Measurements from ENCODE around the gene RASA2. TPM values are rescaled to one million over a fixed set of nuclear protein-coding genes. Genes with fewer than 3 reads are reported as not detected.

RASA2 gene
- total RNA-seq, 2 experiments from 2014 or later: 34.7 to 35.0 TPM

GRCh38 chr3:141594357-141594756, 107.5 kb downstream of the RASA2 start:
- Mint-ChIP-seq H3K9me3 (peaks cover 3% of the 10 kb centered on the region), H3K36me3 (peaks cover 62% of the 10 kb centered on the region), H3K27ac (no peak overlapping the region), H3K27me3 (no peaks in the 10 kb centered on the region), H3K4me3 (no peak overlapping the region), H3K4me1 (ENCODE audit: low read depth) (no peaks in the 10 kb centered on the region)
- intact Hi-C loops (cut with micrococcal nuclease): no loop called here
- ChIA-PET CTCF (interaction anchor here (1.4 kb wide), 1 partner anchor 319 kb away, joined by 3 read pairs; no protein-coding TSS in a partner anchor), POLR2A (interaction anchor here (0.7 kb wide), 1 partner anchor 17 kb away, joined by 3 read pairs; no protein-coding TSS in a partner anchor)
- DNase-seq: no peak

GRCh38 chr3:141597931-141598330, 111.1 kb downstream of the RASA2 start:
- no peak for DNase-seq
- POLR2A ChIA-PET: no interaction called here
- CTCF ChIA-PET: interaction anchor here (0.8 kb wide), 1 partner anchor 671 kb away, joined by 3 read pairs; no protein-coding TSS in a partner anchor
- no peak overlapping the region for H3K4me3 Mint-ChIP-seq
- H3K36me3 Mint-ChIP-seq: peaks cover 64% of the 10 kb centered on the region
- no peaks in the 10 kb centered on the region for H3K27me3 Mint-ChIP-seq
- peaks cover 17% of the 10 kb centered on the region for H3K9me3 Mint-ChIP-seq
- intact Hi-C loops (cut with micrococcal nuclease): no loop called here
- H3K4me1 Mint-ChIP-seq (ENCODE audit: low read depth): peaks cover 3% of the 10 kb centered on the region
- H3K27ac Mint-ChIP-seq: no peak overlapping the region

- ChIA-PET POLR2A (no interaction called here), CTCF (interaction anchor here (1.5 kb wide), 1 partner anchor 140 kb away, joined by 5 read pairs; no protein-coding TSS in a partner anchor)
- DNase-seq: no peak
- no peak overlapping the region for H3K4me3 Mint-ChIP-seq
- H3K4me1 Mint-ChIP-seq (ENCODE audit: low read depth): peaks cover 6% of the 10 kb centered on the region
- peaks cover 48% of the 10 kb centered on the region for H3K36me3 Mint-ChIP-seq
- no peak overlapping the region for H3K27ac Mint-ChIP-seq
- intact Hi-C loops (cut with micrococcal nuclease): no loop called here
- H3K27me3 Mint-ChIP-seq: no peaks in the 10 kb centered on the region
- H3K9me3 Mint-ChIP-seq: peaks cover 17% of the 10 kb centered on the region
These were observed 113.5 kb downstream of the RASA2 start for GRCh38 chr3:141600331-141600730.

GRCh38 chr3:141602706-141603105, 115.9 kb downstream of the RASA2 start:
- H3K27me3 Mint-ChIP-seq: no peaks in the 10 kb centered on the region
- H3K36me3 Mint-ChIP-seq: peaks cover 36% of the 10 kb centered on the region
- peaks cover 6% of the 10 kb centered on the region for H3K4me1 Mint-ChIP-seq (ENCODE audit: low read depth)
- CTCF ChIA-PET: interaction anchor here (1.0 to 1.8 kb wide), 2 partner anchors 136 to 142 kb away, joined by 3 read pairs; partner anchors contain the start of gene RNF7
- no peak overlapping the region for H3K4me3 Mint-ChIP-seq
- intact Hi-C loops (cut with micrococcal nuclease): no loop called here
- no peak overlapping the region for H3K27ac Mint-ChIP-seq
- POLR2A ChIA-PET: no interaction called here
- DNase-seq: no peak
- H3K9me3 Mint-ChIP-seq: peaks cover 17% of the 10 kb centered on the region

- peaks cover 6% of the 10 kb centered on the region for H3K4me1 Mint-ChIP-seq (ENCODE audit: low read depth)
- intact Hi-C loops (cut with micrococcal nuclease): no loop called here
- ChIA-PET CTCF (interaction anchor here (1.8 kb wide), 1 partner anchor 143 kb away, joined by 3 read pairs; no protein-coding TSS in a partner anchor), POLR2A (no interaction called here)
- peaks cover 41% of the 10 kb centered on the region for H3K36me3 Mint-ChIP-seq
- H3K27ac Mint-ChIP-seq: no peak overlapping the region
- H3K27me3 Mint-ChIP-seq: no peaks in the 10 kb centered on the region
- H3K9me3 Mint-ChIP-seq: peaks cover 17% of the 10 kb centered on the region
- H3K4me3 Mint-ChIP-seq: no peak overlapping the region
- no peak for DNase-seq
These were observed 116.7 kb downstream of the RASA2 start for GRCh38 chr3:141603473-141604035.

- no peak for DNase-seq
- ChIA-PET POLR2A (no interaction called here), CTCF (interaction anchor here (1.8 kb wide), 1 partner anchor 39 kb away, joined by 7 read pairs; no protein-coding TSS in a partner anchor)
- peaks cover 31% of the 10 kb centered on the region for H3K36me3 Mint-ChIP-seq
- intact Hi-C loops (cut with micrococcal nuclease): no loop called here
- H3K27ac Mint-ChIP-seq: no peak overlapping the region
- H3K4me1 Mint-ChIP-seq (ENCODE audit: low read depth): peaks cover 6% of the 10 kb centered on the region
- H3K27me3 Mint-ChIP-seq: no peaks in the 10 kb centered on the region
- H3K9me3 Mint-ChIP-seq: peaks cover under 1% of the 10 kb centered on the region
- no peak overlapping the region for H3K4me3 Mint-ChIP-seq
These were observed 119.1 kb downstream of the RASA2 start for GRCh38 chr3:141605883-141606282.

GRCh38 chr3:141608438-141608837, 121.6 kb downstream of the RASA2 start:
- peaks cover 3% of the 10 kb centered on the region for H3K4me1 Mint-ChIP-seq (ENCODE audit: low read depth)
- H3K4me3 Mint-ChIP-seq: no peak overlapping the region
- no peaks in the 10 kb centered on the region for H3K9me3 Mint-ChIP-seq
- no peak overlapping the region for H3K27ac Mint-ChIP-seq
- no peaks in the 10 kb centered on the region for H3K27me3 Mint-ChIP-seq
- ChIA-PET CTCF (interaction anchor here (0.9 kb wide), 1 partner anchor 305 kb away, joined by 4 read pairs; no protein-coding TSS in a partner anchor), POLR2A (no interaction called here)
- DNase-seq: no peak
- intact Hi-C loops (cut with micrococcal nuclease): no loop called here
- peaks cover 26% of the 10 kb centered on the region for H3K36me3 Mint-ChIP-seq

- H3K36me3 Mint-ChIP-seq: peaks cover 24% of the 10 kb centered on the region
- POLR2A ChIA-PET: no interaction called here
- no peak for DNase-seq
- CTCF ChIA-PET: interaction anchor here (0.8 to 2.0 kb wide), 3 partner anchors 11 to 169 kb away, joined by 3 to 4 read pairs (median 3); no protein-coding TSS in a partner anchor
- intact Hi-C loops (cut with micrococcal nuclease): loop anchor here (10.0 kb wide), 1 partner anchor 74 kb away; no protein-coding TSS in a partner anchor
- no peaks in the 10 kb centered on the region for H3K9me3 Mint-ChIP-seq
- no peaks in the 10 kb centered on the region for H3K4me1 Mint-ChIP-seq (ENCODE audit: low read depth)
- H3K4me3 Mint-ChIP-seq: no peak overlapping the region
- H3K27ac Mint-ChIP-seq: no peak overlapping the region
- H3K27me3 Mint-ChIP-seq: no peaks in the 10 kb centered on the region
These were observed 124.1 kb downstream of the RASA2 start for GRCh38 chr3:141610939-141611338.

- peaks cover 4% of the 10 kb centered on the region for H3K36me3 Mint-ChIP-seq
- H3K4me1 Mint-ChIP-seq (ENCODE audit: low read depth): no peaks in the 10 kb centered on the region
- DNase-seq: no peak
- H3K27me3 Mint-ChIP-seq: no peaks in the 10 kb centered on the region
- ChIA-PET POLR2A (no interaction called here), CTCF (no interaction called here)
- intact Hi-C loops (cut with micrococcal nuclease): loop anchor here (10.0 kb wide), 1 partner anchor 66 kb away; no protein-coding TSS in a partner anchor
- no peak overlapping the region for H3K4me3 Mint-ChIP-seq
- H3K9me3 Mint-ChIP-seq: no peaks in the 10 kb centered on the region
- H3K27ac Mint-ChIP-seq: no peak overlapping the region
These were observed 131.5 kb downstream of the RASA2 start for GRCh38 chr3:141618103-141618910.

- H3K27ac Mint-ChIP-seq: no peak overlapping the region
- ChIA-PET CTCF (no interaction called here), POLR2A (no interaction called here)
- intact Hi-C loops (cut with micrococcal nuclease): loop anchor here (10.0 kb wide), 1 partner anchor 66 kb away; no protein-coding TSS in a partner anchor
- H3K36me3 Mint-ChIP-seq: peaks cover 3% of the 10 kb centered on the region
- H3K4me1 Mint-ChIP-seq (ENCODE audit: low read depth): no peaks in the 10 kb centered on the region
- H3K9me3 Mint-ChIP-seq: no peaks in the 10 kb centered on the region
- no peak overlapping the region for H3K4me3 Mint-ChIP-seq
- no peak for DNase-seq
- no peaks in the 10 kb centered on the region for H3K27me3 Mint-ChIP-seq
These were observed 132.1 kb downstream of the RASA2 start for GRCh38 chr3:141618938-141619337.

- POLR2A ChIA-PET: no interaction called here
- no peaks in the 10 kb centered on the region for H3K4me1 Mint-ChIP-seq (ENCODE audit: low read depth)
These were observed 132.6 kb downstream of the RASA2 start for GRCh38 chr3:141619450-141619849.

GRCh38 chr3:141623691-141624090, 136.9 kb downstream of the RASA2 start:
- no peak overlapping the region for H3K27ac Mint-ChIP-seq
- CTCF ChIA-PET: interaction anchor here (0.9 kb wide), 1 partner anchor 8 kb away, joined by 3 read pairs; no protein-coding TSS in a partner anchor
- intact Hi-C loops (cut with micrococcal nuclease): no loop called here

More at GRCh38 chr3:141619450-141619849, 132.6 kb downstream of the RASA2 start:
- no peaks in the 10 kb centered on the region for H3K27me3 Mint-ChIP-seq
- H3K4me3 Mint-ChIP-seq: no peak overlapping the region
- H3K27ac Mint-ChIP-seq: no peak overlapping the region
- H3K9me3 Mint-ChIP-seq: no peaks in the 10 kb centered on the region
- DNase-seq: no peak
- peaks cover 1% of the 10 kb centered on the region for H3K36me3 Mint-ChIP-seq
- CTCF ChIA-PET: no interaction called here
- intact Hi-C loops (cut with micrococcal nuclease): loop anchor here (10.0 kb wide), 1 partner anchor 65 kb away; no protein-coding TSS in a partner anchor

More at GRCh38 chr3:141623691-141624090, 136.9 kb downstream of the RASA2 start:
- H3K36me3 Mint-ChIP-seq: no peaks in the 10 kb centered on the region
- no peak for DNase-seq
- POLR2A ChIA-PET: no interaction called here
- H3K9me3 Mint-ChIP-seq: peaks cover 8% of the 10 kb centered on the region
- H3K4me3 Mint-ChIP-seq: no peak overlapping the region
- no peaks in the 10 kb centered on the region for H3K4me1 Mint-ChIP-seq (ENCODE audit: low read depth)
- H3K27me3 Mint-ChIP-seq: no peaks in the 10 kb centered on the region
